GM19240 (cell line): ENCODE results near the gene TBKBP1.

Source experiments
- DNase-seq: peaks from one replicate; pipeline ENCODE4 v3.0.0; 2011; ENCODE audit warnings: low spot score; ENCODE audit not compliant: insufficient read length

TBKBP1 gene

DNA sequence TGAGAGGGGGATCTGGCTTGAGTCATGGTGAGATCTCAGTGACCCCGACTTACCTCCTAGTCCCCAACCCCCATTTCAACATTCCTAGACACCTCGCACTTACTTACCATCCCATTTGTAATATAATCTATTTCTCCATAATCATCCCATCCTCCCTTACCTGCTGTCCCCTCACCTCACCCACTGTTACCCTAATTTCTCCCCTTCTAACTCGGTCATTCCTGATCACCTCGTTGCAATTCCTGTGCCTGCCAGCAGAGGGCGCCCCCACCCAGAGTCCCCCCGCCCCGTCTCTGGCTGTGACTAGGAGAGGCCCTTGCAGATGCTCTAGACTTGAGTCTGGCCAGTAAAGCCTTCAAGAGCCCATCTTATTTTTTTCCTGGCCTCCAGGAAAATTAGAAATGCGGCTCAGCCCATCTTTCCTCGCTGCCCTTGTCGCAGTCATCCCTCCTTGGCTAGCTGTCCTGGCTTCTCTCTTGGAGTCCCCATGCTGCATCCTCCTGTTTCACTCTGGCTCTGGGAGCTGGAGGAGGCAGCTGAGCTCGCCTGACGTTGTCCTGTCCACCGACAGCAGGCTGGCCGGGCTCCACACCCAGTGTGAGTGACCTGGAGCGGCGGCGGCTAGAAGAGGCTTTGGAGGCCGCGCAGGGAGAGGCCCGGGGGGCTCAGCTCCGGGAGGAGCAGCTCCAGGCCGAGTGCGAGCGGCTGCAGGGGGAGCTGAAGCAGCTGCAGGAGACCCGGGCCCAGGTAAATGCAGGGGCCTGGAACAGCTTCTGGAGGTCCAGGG is 5.0 kb downstream of the TBKBP1 start:
- DNase-seq, result peak; percentile 91

DNA sequence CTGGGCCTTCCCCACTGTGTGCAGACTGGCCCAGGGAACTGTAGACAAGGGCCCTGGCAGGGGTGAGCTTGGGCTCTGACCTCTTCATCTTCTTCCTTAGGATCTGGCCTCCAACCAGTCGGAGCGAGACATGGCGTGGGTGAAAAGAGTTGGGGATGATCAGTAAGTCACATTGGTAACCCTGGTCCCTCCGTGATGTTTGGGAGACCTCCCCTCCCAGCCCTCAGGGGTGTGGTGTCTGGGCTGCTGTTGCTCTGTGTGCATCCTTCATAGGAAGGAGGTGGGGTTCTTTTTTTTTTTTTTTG is 5.5 kb downstream of the TBKBP1 start:
- no peak for DNase-seq

DNA sequence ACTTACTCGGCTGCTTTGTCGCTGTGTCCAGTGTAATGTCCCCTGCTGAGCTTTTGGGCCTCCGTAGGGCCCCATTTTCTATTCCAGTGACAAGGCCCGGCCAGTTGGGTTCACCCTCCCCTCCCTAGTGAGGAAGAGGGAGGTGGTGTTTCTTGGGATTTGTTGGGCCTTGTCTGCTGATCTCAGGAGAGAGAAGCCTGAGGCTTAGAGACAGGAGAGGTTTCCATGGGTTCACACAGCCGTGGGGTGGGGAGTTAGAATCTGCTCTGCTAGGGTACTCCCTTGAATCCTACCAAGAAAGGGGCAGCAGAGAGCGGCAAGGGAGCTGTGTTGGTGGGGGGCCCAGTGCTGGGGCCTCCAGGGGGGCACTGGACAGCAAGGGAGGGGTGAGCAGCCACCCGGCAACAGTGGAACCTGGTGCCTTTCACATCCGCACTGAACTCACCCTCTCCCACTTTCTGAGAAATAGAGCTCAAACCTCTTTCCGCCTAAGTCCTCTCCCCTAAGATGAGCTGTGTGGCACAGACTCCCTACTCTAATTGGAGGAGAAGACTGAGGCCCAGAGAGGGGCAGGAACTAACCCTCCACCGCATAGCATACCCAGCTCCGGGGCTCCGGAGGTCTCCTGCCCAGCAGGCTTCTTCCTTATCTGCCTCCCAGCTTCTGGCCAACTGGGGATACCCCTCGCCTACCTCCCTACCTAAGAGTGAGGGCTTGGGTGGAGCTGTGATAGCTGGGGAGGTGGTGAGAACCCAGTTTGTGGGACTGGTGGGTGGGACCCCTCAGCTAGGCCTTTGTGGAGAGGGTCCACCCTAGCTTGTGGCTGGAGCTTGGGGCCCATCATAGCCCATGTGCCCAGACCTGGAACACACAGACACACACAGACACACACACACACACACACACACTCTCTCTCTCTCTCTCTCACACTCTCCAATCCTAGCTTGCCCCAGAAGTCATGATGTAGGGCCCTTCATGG is 6.8 kb downstream of the TBKBP1 start:
- no peak for DNase-seq

DNA sequence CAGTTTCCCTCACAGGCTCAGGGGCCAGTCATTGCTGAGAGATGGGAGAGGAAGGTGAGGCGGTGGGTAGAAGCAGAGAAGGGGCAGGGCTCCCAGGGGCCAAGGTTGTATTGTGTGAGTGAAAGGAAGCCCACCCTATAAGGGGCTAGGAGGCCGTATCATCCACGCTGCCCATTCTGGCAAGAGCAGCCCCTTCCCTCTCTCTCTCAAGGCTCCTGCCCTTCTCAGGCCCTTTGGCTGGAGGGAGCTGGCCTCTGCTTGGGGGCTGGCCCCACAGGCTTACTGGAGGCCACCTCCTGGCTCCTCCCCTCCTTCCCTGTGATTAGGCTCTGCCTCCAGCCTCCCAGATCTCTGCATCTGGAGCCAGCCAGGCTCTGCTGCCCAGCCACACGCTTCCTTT is 7.6 kb downstream of the TBKBP1 start:
- no peak for DNase-seq

DNA sequence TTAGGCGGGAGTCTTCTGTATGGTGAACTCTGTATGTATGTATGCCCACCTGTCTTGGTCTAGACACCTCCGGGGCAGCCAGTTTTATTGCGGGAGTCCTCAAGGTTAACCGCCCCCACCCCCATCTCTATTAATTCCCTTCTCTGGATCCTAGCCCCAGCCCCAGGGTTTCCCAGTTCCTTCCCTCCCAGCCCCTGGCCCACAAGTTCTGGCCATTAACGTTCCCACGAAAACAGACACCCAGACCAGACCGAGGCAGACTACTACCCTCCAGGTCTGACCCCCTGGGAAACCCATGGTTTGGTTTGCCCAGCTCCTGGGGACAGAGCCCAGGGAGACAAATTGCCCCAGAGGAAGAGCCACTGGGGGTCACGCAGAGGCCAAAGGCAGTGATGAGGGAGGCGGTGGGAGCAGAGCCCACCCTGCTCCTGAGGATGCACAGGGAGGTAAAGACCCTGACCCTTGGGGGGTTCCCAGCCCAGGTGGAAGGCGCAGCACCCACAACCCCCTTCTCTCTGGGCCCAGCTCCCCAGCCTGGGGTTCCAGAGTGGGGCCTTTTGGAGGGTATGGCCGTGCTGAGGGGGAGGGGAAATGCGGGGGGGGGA is 8.5 kb downstream of the TBKBP1 start:
- no peak for DNase-seq

DNA sequence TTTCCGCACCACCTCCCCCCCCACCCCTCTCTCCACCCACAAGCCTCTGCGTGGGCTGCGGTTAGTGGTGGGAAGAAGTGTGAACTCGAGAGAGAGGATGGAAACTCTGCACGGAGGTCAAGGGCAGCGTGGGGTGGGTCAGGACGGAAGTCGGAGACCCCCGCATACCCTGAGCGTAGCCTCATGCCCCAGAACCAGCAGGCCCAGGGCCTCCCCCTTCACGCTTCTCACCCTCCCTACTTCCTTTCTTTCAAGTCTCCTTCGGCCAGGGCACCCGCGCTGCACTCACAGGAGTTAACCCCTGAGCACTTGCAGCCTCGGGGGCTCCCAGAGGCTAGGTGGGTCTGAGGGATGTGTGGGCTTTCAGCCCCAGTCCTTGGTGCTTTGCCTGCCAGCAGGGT is 9.2 kb downstream of the TBKBP1 start:
- no peak for DNase-seq

DNA sequence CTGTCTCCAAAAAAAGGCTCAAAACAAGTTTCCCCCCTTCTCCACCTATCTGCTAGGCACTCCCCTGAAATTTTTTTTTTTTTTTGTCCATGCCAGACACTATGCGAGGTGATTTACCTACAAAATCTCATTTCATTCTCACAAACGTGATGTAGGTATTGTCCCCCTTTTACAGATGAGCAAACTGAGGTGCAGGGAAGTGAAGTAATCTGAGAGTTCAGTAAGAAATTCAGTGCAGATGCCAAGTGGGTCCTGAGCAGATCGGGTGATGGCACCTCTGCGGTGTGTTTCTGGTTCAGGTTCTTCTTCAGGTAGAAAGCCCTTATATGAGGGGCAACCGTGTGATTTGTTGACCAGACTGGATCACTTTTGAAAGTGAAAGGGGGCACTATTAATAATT is 9.7 kb downstream of the TBKBP1 start:
- DNase-seq, result no peak

DNA sequence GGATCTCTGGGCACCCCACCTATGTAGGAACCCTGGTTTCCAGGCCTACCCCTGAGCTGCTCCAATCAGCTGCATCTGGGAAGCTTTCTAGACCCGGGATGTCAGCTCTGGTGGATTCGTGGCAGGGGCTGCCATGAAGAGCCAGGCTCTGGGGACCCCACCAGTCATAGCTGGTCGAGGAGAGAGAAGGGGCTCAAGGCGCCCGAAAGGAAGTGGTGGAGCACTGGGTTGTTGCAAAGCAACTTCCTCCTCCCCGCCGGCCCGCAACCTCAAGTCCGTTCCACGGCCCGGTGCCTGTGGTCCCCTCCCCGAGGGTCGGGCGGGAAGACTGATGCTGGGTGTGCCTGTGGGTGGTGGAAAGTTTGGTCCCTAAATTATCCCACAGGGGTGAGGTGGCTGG is 10.2 kb downstream of the TBKBP1 start:
- no peak for DNase-seq

DNA sequence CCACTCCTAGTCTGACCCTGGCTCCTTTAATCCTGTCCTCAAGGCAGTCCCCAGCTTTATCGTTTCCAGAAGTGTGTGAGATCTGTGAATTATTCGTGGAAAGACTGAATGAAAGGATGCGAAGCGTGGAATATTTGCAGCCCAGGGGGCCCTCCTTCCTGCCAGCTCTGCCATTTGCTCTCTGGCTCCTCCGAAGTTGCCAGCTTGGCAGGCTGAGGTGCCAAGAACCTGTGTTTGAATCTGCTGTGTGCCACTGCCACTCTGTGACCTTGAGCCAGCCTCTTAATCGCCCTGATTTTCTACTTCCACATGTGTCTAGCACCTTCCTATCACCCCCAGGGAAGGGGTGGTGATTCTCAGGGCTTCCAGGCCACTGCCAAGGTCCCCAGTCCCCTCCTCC is 10.8 kb downstream of the TBKBP1 start:
- DNase-seq, result no peak

DNA sequence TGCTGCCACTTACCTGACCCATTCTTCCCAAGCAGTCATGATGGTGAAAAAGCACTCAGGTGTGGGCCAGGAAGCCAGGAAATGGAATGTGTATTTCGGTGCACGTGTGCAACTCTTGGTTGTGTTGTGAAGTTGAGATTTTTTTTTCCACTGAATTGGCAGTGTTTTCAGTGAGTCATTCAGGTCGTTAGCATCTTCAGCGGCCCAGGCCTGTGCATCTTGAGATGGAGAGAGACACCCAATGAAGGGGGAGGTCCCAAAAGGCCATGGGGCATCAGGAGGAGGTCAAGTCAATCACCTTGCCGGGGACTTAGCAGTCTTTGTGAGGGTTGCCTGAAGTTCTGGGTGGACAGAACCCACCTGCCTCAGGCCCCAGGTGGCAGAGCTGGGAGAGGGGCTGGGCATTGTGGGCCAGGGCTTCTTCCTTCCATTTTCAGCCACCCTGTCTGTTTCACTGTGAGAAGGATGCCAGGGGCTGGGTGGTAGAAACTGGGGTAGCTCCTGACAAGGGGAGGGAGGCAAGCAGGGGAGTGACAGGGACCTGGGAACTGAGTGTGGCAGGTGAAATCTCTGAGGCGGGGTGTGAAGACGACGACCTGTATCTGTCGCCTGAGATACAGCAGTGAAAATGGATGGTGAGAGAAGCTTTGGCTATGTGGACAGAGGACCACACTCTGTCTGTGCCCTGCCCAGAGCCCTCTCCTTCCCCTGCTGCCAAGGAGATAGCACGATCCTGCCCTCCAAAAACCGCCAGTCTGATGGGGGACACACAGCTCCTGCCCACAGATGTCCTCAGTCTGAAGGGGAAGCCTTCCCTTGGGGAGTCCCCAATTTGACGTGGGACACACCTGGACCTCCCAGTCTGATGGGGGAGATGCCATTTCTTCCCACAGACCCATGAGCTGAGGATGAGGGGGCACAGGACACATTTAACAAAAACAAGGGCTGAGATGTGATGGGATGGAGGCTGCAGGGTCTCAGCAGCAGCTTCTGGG is 11.9 kb downstream of the TBKBP1 start:
- no peak for DNase-seq

DNA sequence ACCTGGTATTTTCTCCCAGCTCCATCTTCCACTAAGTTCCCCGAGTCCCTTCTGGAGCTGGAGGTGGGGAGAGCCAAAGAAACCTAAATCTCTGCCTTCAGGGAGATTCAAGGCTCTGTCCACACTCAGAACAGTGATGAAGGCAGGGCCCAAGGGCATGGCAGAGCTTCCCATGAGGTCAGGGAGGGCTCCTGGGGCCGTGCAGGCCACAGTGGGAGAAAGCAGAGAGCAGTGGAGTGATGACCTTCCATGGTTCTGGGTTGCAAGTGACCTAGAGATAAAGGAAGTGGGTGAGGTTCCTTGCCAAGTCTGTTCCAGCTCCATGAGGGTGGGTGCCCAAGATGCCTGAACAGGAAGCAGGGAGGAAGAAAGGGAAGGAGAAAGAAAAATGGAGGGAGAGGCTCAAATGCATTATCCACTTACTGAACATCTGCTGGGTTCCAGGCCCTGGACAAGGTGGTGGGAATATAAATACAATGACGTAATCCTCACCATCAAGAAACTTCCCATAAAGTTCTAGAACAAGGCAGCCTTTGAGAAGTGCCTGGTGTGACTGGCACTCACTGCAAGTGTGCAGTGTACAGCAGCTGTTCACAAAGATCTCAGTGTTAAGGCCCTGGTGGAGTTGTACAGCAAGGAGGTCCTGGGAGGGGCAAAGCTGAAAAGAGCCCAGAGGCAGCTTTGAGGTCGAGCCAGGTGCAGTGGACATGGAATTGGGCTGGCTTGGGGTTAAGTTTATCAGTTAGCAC is 13.3 kb downstream of the TBKBP1 start:
- DNase-seq, result no peak

DNA sequence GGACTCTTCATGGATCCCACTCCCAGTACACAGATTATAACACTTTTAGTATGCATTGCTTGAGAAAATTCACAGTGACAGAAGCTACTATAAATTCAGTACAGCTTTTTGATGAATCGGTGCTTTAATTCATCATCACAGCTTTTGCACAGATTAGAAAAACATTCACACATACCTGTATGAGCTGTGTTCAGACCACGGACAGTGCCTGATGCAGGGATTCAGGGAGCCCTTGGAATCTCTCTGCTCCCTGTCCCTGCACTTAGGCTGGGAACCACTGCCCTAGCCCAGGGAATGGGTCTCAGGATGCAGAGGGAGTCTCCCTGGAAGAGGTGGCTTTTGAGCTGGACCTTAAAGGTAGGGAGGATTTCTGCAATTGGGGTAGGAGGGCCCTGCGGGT is 13.9 kb downstream of the TBKBP1 start:
- no peak for DNase-seq

DNA sequence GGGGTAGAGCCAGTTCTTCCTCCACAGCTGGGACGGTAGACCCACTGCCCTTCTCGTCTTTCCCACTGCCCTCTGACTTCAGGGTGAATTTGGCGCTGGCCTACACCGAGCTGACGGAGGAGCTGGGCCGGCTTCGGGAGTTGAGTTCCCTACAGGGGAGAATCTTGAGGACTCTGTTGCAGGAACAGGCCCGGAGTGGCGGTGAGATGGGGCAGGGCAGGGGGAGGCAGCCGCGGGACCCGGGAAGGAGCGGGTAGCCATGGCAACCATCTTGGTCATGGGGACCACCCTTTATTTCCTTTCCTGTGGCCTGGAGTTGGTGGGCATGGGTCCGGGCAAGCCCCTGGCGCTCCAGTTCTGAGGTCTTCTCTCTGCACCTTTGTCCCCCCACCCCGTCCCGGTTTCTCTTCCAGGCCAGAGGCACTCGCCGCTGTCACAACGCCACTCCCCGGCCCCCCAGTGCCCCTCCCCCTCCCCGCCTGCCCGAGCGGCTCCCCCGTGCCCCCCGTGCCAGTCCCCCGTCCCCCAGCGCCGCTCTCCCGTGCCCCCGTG is 14.4 kb downstream of the TBKBP1 start:
- DNase-seq, result no peak

DNA sequence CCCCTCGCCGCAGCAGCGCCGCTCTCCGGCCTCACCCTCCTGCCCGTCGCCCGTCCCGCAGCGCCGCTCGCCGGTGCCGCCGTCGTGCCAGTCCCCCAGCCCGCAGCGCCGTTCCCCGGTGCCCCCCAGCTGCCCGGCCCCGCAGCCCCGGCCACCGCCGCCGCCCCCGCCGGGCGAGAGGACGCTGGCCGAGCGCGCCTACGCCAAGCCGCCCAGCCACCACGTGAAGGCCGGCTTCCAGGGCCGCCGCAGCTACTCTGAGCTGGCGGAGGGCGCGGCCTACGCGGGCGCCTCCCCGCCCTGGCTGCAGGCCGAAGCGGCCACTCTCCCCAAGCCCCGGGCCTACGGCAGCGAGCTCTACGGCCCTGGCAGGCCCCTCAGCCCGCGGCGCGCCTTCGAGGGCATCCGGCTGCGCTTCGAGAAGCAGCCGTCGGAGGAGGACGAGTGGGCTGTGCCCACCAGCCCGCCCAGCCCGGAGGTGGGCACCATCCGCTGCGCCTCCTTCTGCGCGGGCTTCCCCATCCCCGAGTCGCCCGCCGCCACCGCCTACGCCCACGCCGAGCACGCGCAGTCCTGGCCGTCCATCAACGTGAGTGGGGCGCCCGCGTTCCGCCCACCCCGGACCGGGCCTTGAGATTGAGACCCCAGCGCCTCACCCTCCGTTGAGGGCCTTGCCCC is 15.0 kb downstream of the TBKBP1 start:
- DNase-seq, result no peak

DNA sequence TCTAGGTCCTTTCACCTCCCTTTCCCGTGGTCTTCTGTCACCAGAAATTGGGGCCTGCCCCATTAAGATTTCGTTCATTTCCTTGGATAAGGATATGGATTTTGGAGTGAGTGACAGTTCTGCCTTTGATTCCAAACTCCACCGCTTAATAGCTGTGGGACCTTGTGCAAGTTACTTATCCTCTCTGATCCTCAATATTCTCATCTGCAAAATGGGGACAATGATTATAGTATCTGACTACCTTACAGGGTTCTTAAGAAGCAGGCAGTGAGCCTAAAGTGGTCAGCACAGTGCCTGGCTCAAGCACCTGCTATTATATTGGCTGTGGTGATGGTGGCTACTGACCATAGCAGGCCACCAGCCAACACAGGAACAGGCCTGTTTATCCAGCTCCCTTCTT is 15.6 kb downstream of the TBKBP1 start:
- DNase-seq, result no peak

DNA sequence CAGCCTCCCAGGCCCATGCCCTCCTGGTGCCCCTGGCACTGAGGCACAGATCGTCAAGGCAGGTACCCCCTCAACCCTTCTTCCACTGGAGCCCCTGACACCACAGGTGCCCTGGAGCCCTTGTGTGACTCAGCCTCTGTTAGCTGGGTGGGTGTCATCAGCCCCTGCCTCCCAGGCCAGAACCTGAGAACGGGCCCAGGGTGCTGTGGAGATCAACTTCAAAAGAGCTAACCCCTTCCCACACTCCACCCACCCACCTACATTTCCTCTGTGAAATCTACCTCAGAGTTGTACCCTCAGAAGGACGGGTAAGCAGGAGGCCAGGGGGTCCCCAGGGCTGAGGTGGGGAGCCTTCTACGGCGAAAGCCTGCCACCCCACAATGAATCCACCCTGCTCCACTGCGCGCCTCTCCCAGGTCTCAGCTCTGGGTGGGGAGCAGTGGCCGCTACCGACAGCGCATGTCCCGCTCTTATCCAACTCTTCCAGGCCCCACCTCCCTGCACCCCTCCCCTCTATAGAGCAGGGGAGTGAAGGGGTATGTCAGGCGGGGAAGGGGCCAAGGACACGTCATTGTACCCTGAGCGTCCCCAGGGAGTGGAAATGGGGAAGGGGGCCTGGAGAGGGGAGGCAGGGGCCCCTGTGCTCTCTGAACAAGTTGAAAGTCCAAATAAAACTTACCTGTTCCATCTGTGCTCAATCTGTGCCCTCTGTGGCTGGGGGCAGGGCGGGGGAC is 17.6 kb downstream of the TBKBP1 start:
- DNase-seq, result no peak

DNA sequence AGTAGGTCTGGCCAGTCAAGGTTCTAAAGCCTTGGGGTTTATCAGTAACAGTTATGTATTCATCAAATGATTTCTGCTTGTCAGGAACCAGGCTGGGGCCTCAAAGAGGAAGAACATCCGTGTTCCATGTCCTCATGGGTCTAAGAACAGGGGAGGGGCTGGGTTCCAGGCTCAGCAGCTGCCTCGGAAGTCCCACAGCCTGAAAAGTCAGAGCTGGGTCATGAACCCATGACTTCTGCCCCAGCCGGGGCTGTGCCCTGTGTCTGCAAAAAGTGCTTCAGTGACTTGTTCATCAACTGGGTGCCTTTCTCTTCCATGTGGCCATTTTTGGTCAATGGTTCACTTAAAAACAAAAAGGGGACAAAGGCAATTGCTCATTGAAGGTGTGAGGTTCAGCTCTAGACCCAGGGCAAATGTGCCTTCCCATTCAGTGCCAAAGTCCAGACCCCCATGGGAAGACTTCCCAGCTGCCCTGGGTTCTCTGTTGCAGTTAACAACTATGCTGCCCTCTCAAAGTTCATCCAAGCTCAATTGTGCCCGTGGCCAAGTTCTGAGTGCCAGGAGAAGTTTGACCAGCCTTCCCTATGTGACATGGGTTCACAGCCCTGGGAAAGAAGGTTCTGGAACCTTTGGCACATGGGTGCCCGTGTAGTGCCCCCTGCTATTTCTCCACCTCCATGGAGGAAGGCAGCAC is 18.5 kb downstream of the TBKBP1 start:
- DNase-seq, result no peak
